Neural cell (in vitro differentiated cells): ENCODE results near the gene FNDC11. TPM values are rescaled to one million over a fixed set of nuclear protein-coding genes. Genes with fewer than 3 reads are reported as not detected.

Experiments used
- H2AFZ ChIP-seq: fragments of 200-600, 300-800 bp; sonication (generic), shearing (Covaris generic); 2 replicates; pipeline ENCODE4 v1.6.0; 2014; ENCODE audit warnings: low read depth, mild to moderate bottlenecking, antibody characterized with exemption, low read length, moderate library complexity
- H3F3A ChIP-seq: fragments of 200-600 bp; shearing (Covaris generic); 2 replicates; pipeline ENCODE4 v1.6.1; 2016; ENCODE audit warnings: mild to moderate bottlenecking, moderate library complexity, mixed read lengths, antibody characterized with exemption, low read length; ENCODE audit not compliant: insufficient read depth, poor library complexity, severe bottlenecking
- H3K27ac ChIP-seq: fragments of 200-600, 300-800 bp; sonication (generic), shearing (Covaris generic); 2 replicates; pipeline ENCODE4 v1.5.1; 2014; ENCODE audit warnings: mild to moderate bottlenecking, low read length, moderate library complexity
- H3K27me3 ChIP-seq: fragments of 300-800, 200-600 bp; sonication (generic), shearing (Covaris generic); 2 replicates; pipeline ENCODE4 v1.6.0; 2014; ENCODE audit warnings: mild to moderate bottlenecking, low read depth, low read length, moderate library complexity; ENCODE audit not compliant: insufficient read depth
- H3K36me3 ChIP-seq: fragments of 300-800, 200-600 bp; sonication (generic), shearing (Covaris generic); 2 replicates; pipeline ENCODE4 v1.5.1; 2014; ENCODE audit warnings: mild to moderate bottlenecking, antibody characterized with exemption, low read length, moderate library complexity; ENCODE audit not compliant: insufficient read depth
- H3K4me2 ChIP-seq: fragments of 300-800, 200-600 bp; sonication (generic), shearing (Covaris generic); 2 replicates; pipeline ENCODE4 v1.6.0; 2014; ENCODE audit warnings: mild to moderate bottlenecking, low read length
- H3K4me3 ChIP-seq: fragments of 300-800, 200-600 bp; sonication (generic), shearing (Covaris generic); 2 replicates; pipeline ENCODE4 v1.5.1; 2014; ENCODE audit warnings: mild to moderate bottlenecking, low read length, moderate library complexity
- H3K79me2 ChIP-seq: fragments of 200-600 bp; shearing (Covaris generic); replicated peaks from 2 replicates; pipeline ENCODE4 v1.6.0; 2014; ENCODE audit warnings: mild to moderate bottlenecking, low read length, moderate library complexity; ENCODE audit not compliant: insufficient read depth
- H3K9ac ChIP-seq: fragments of 300-800, 200-600 bp; sonication (generic), shearing (Covaris generic); 2 replicates; pipeline ENCODE4 v1.6.1; 2016; ENCODE audit warnings: mild to moderate bottlenecking, low read length, mixed read lengths
- H3K9me2 ChIP-seq: fragments of 200-600 bp; shearing (Covaris generic); 2 replicates; pipeline ENCODE4 v1.6.1; 2016; ENCODE audit warnings: mild to moderate bottlenecking, low read length, mixed read lengths; ENCODE audit not compliant: insufficient read depth
- H3K9me3 ChIP-seq: fragments of 200-600, 300-800 bp; sonication (generic), shearing (Covaris generic); 2 replicates; pipeline ENCODE4 v1.6.1; 2016; ENCODE audit warnings: mild to moderate bottlenecking, mixed run types, low read length, moderate library complexity, mixed read lengths
- H4K20me1 ChIP-seq: fragments of 200-600 bp; shearing (Covaris generic); 2 replicates; pipeline ENCODE4 v1.6.1; 2016; ENCODE audit warnings: mild to moderate bottlenecking, mixed run types; ENCODE audit not compliant: insufficient read depth
- EP300 ChIP-seq: fragments of 450-650 bp; conservative IDR thresholded peaks from 2 replicates; pipeline ENCODE4 v1.6.1; 2014; ENCODE audit warnings: antibody characterized with exemption, mild to moderate bottlenecking, moderate library complexity; ENCODE audit not compliant: poor library complexity, severe bottlenecking
- EZH2 ChIP-seq: fragments of 200-600, 300-800 bp; shearing (Covaris generic), sonication (generic); IDR thresholded peaks from 2 replicates; pipeline ENCODE4 v1.6.1; 2014; ENCODE audit warnings: antibody characterized with exemption, low read length, borderline replicate concordance, mild to moderate bottlenecking; ENCODE audit not compliant: insufficient read depth, poor library complexity, severe bottlenecking
- MXI1 ChIP-seq: fragments of 450-650 bp; conservative IDR thresholded peaks from 2 replicates; pipeline ENCODE4 v1.6.1; 2014; ENCODE audit warnings: antibody characterized with exemption, mild to moderate bottlenecking; ENCODE audit not compliant: poor library complexity, severe bottlenecking
- POLR2AphosphoS5 ChIP-seq: IDR thresholded peaks from 2 replicates; pipeline ENCODE4 v1.6.1; 2012
- RAD21 ChIP-seq: fragments of 450-650 bp; conservative IDR thresholded peaks from 2 replicates; pipeline ENCODE4 v1.6.1; 2014; ENCODE audit warnings: antibody characterized with exemption, mild to moderate bottlenecking, moderate library complexity
- SMC3 ChIP-seq: fragments of 450-650 bp; conservative IDR thresholded peaks from 2 replicates; pipeline ENCODE4 v1.6.1; 2014; ENCODE audit warnings: antibody characterized with exemption, mild to moderate bottlenecking, moderate library complexity; ENCODE audit not compliant: poor library complexity
- TAF1 ChIP-seq: IDR thresholded peaks from 2 replicates; pipeline ENCODE4 v1.6.1; 2012; ENCODE audit warnings: low read depth
- polyA plus RNA-seq: library from polyadenylated mRNA; depleted of rRNA; stranded (reverse); fragments of >200 nt; gene quantifications from 2 replicates; pipeline ENCODE4 v1.2.3, GENCODE V29; 2014
- TF ChIP-seq, protein P1 (sequence below): IDR thresholded peaks from 2 replicates; pipeline ENCODE4 v1.6.1; 2012; ENCODE audit warnings: borderline replicate concordance
- TF ChIP-seq, protein P2 (sequence below): fragments of 450-650 bp; IDR thresholded peaks from 2 replicates; pipeline ENCODE4 v1.5.1; 2014; ENCODE audit warnings: antibody characterized with exemption, mild to moderate bottlenecking, moderate library complexity; ENCODE audit not compliant: poor library complexity, severe bottlenecking

FNDC11 gene
- polyA plus RNA-seq, 1 donor from 2014 or later, result 1.9 TPM

DNA sequence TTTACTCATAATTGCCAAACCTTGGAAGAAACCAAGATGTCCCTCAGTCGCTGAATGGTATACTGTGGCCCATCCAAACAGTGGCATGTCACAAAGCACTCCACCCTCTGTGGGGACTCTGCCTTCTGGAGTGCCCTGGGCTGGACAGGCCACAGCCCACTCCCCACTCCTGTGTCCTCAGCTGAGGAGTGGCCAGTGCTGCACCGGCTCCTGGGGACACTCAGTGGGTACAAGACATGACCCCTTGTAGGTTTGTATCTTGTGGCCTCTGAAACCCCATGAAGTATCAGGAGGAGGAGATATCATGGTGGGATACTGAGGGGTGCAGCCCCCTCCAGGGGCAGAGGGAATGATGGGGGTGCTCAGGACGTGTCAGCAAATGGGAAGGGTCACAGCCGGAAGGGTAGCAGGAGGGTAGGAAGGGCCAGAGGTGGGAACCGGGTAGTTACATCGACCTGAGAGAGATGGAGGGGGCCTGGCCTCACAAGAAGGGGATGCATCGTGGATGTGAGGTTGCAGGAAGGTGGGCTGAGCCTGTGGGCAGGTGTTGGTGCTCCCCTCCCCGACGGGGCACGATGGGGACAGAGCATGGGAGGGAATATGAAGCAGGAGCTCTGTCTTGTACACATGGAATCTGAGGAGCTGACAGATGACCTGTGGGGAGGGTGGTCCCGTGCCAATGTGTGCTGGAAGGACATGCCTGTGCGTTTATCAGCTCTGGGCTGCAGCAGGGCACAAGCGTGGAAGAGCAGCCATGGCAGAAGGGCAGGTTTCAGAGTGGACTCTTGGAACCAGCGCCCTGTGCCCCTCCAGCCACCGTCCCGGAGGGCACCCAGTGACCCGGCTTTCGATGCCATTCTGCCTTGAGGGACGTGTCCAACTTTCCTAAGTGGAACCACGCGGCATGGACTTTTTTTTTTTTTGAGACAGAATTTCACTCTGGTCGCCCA lies 31.9 kb downstream of the FNDC11 start:
- Histone ChIP-seq H3K9me3 (no peaks in the 10 kb centered on the region), H3K27me3 (no peaks in the 10 kb centered on the region), H3K27ac (no peak overlapping the region), H3K4me3 (no peak overlapping the region), H3K9me2 (no peaks in the 10 kb centered on the region), H3K79me2 (no peaks in the 10 kb centered on the region), H3K9ac (no peak overlapping the region), H3K36me3 (no peaks in the 10 kb centered on the region), H3K4me2 (no peak overlapping the region), H3F3A (no peaks in the 10 kb centered on the region), H4K20me1 (no peaks in the 10 kb centered on the region), H2AFZ (no peak overlapping the region)
- TF ChIP-seq SMC3 (no peak), EP300 (no peak), POLR2AphosphoS5 (no peak), EZH2 (no peak), TAF1 (no peak), RAD21 (no peak), MXI1 (no peak)
- TF ChIP-seq, protein P1, sequence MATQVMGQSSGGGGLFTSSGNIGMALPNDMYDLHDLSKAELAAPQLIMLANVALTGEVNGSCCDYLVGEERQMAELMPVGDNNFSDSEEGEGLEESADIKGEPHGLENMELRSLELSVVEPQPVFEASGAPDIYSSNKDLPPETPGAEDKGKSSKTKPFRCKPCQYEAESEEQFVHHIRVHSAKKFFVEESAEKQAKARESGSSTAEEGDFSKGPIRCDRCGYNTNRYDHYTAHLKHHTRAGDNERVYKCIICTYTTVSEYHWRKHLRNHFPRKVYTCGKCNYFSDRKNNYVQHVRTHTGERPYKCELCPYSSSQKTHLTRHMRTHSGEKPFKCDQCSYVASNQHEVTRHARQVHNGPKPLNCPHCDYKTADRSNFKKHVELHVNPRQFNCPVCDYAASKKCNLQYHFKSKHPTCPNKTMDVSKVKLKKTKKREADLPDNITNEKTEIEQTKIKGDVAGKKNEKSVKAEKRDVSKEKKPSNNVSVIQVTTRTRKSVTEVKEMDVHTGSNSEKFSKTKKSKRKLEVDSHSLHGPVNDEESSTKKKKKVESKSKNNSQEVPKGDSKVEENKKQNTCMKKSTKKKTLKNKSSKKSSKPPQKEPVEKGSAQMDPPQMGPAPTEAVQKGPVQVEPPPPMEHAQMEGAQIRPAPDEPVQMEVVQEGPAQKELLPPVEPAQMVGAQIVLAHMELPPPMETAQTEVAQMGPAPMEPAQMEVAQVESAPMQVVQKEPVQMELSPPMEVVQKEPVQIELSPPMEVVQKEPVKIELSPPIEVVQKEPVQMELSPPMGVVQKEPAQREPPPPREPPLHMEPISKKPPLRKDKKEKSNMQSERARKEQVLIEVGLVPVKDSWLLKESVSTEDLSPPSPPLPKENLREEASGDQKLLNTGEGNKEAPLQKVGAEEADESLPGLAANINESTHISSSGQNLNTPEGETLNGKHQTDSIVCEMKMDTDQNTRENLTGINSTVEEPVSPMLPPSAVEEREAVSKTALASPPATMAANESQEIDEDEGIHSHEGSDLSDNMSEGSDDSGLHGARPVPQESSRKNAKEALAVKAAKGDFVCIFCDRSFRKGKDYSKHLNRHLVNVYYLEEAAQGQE, result no peak
- TF ChIP-seq, protein P2, sequence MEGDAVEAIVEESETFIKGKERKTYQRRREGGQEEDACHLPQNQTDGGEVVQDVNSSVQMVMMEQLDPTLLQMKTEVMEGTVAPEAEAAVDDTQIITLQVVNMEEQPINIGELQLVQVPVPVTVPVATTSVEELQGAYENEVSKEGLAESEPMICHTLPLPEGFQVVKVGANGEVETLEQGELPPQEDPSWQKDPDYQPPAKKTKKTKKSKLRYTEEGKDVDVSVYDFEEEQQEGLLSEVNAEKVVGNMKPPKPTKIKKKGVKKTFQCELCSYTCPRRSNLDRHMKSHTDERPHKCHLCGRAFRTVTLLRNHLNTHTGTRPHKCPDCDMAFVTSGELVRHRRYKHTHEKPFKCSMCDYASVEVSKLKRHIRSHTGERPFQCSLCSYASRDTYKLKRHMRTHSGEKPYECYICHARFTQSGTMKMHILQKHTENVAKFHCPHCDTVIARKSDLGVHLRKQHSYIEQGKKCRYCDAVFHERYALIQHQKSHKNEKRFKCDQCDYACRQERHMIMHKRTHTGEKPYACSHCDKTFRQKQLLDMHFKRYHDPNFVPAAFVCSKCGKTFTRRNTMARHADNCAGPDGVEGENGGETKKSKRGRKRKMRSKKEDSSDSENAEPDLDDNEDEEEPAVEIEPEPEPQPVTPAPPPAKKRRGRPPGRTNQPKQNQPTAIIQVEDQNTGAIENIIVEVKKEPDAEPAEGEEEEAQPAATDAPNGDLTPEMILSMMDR, result no peak

DNA sequence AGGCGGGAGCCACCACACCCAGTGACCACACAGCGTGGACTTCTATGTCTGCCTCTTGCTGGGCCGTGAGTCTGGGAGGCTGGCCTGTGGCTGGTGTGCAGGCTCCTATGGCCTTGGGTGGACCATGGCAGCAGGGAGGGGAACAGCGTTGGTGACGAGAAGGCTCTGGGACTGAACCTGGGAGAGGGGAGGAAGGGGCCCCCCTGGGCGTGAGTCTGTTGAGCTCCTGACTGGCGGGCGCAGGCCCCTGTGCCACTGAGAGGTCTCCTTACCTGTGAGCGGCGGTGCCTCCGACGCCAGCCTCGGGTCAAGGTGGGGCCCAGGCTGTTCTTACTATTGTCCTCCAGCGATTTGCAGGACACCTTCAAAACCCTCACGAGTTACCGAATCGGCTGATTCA lies 32.8 kb downstream of the FNDC11 start:
- Histone ChIP-seq H2AFZ (no peak overlapping the region), H3K27me3 (no peaks in the 10 kb centered on the region), H3K9ac (no peak overlapping the region), H3K9me2 (no peaks in the 10 kb centered on the region), H3K4me3 (no peak overlapping the region), H4K20me1 (no peaks in the 10 kb centered on the region), H3K4me2 (no peak overlapping the region), H3K27ac (no peak overlapping the region), H3F3A (no peaks in the 10 kb centered on the region), H3K36me3 (no peaks in the 10 kb centered on the region), H3K79me2 (no peaks in the 10 kb centered on the region), H3K9me3 (no peaks in the 10 kb centered on the region)
- TF ChIP-seq EP300 (no peak), SMC3 (no peak), MXI1 (no peak)
- TF ChIP-seq, protein P1, result no peak
